ENCODE measurements around the gene RNASE4. TPM values are rescaled to one million over a fixed set of nuclear protein-coding genes. Genes with fewer than 3 reads are reported as not detected.

The RNASE4 gene
- total RNA-seq, 1 experiment from 2014 or later, result 3.9 TPM

DNA sequence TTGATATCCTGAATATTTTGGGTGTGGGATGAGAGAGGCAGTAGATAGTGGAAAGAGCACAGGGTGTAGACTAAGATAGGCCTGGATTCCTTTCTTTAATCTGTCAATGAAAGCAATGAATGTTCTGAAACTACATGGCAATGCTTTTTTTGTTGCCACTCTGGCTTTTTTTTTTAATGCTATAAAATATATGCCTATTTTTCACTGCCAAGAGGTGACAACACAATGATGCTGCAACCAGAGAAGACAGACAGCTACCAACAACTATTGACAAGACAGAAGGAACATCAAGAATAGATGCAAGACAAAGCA, 13.6 kb downstream of the RNASE4 start:
- ChIA-PET POLR2A (no interaction called here), RAD21 (ENCODE audit: low non-redundant PET in 1 of 2, low total read pairs in 2 of 2, uncharacterized antibody in 2 of 2, unreplicated experiment in 2 of 2) (no interaction called here), CTCF (interaction anchor here (1.0 to 2.2 kb wide), 3 partner anchors 158 to 273 kb away, joined by 4 to 15 read pairs (median 11); no protein-coding TSS in a partner anchor)
- Histone ChIP-seq H3K27ac (ENCODE audit: low read depth, low read length) (no peak overlapping the region), H3K4me2 (ENCODE audit: low read length) (no peak overlapping the region), H2AFZ (ENCODE audit: low read depth, low read length, poor library complexity, severe bottlenecking) (no peak overlapping the region), H3K4me1 (ENCODE audit: control insufficient read depth in 1 of 2, insufficient read depth in 2 of 2, low read length in 2 of 2) (peaks cover 0 to 3% of the 10 kb centered on the region in 2 experiments; a peak in 1 of 4 replicates), H3K27me3 (ENCODE audit: insufficient read depth, low read length) (no peaks in the 10 kb centered on the region), H4K20me1 (ENCODE audit: insufficient read depth) (no peaks in the 10 kb centered on the region), H3K9ac (ENCODE audit: low read length) (no peak overlapping the region), H3K79me2 (ENCODE audit: insufficient read depth, low read length) (no peaks in the 10 kb centered on the region), H3K4me3 (replicated peaks in 1 of 2; ENCODE audit: low read depth in 1 of 2, low read length in 2 of 2) (no peak overlapping the region), H3K9me2 (ENCODE audit: insufficient read depth) (no peaks in the 10 kb centered on the region), H3K9me3 (ENCODE audit: control insufficient read depth in 1 of 2, insufficient read depth in 1 of 2, low read depth in 1 of 2, low read length in 2 of 2) (no peaks in the 10 kb centered on the region), H3K36me3 (ENCODE audit: control insufficient read depth in 1 of 2, insufficient read depth in 2 of 2, low read length in 2 of 2) (no peaks in the 10 kb centered on the region)
- ATAC-seq (no peak), DNase-seq (ENCODE audit: low read depth, low spot score) (no peak)
- intact Hi-C loops (cut with micrococcal nuclease), result no loop called here
- TF ChIP-seq ZNF274 (IDR thresholded peaks at IDR 0.05; ENCODE audit: low read depth, low read length) (no peak), ELF1 (IDR thresholded peaks at IDR 0.05; ENCODE audit: borderline replicate concordance, low read depth) (no peak), JUND (IDR thresholded peaks at IDR 0.05) (no peak), RAD21 (IDR thresholded peaks at IDR 0.05; ENCODE audit: low read depth) (no peak), MAX (IDR thresholded peaks at IDR 0.05) (no peak)
- BruUV-seq (replicated peaks), result no TSS peak

DNA sequence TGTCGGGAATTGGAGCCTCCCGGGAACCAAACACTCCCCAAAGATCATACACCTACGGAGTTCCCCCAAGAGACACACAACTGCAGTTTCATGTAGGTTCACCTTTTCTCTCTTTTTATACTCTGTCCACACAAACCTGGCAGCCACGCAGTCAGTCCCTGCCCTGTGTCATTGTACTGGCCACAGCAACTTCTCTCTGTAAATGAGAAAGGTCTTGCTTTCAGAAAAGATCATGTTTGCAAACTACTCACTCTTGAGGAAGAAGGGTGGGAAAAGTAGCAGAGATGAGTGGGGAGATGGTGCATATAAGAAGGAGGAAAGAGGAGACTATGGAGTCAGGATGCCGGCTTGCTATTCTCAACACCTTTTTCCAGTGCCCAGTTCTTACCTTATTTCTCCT, 14.6 kb downstream of the RNASE4 start:
- TF ChIP-seq FOSL1 (IDR thresholded peaks at IDR 0.05; ENCODE audit: low read depth) (no peak), ZNF274 (IDR thresholded peaks at IDR 0.05; ENCODE audit: low read depth, low read length) (no peak)
- H3K4me2 ChIP-seq (ENCODE audit: low read length), result no peak overlapping the region
- no peaks in the 10 kb centered on the region for H3K27me3 ChIP-seq (ENCODE audit: insufficient read depth, low read length)
- POLR2A ChIA-PET, result no interaction called here
- H3K36me3 ChIP-seq (ENCODE audit: control insufficient read depth in 1 of 2, insufficient read depth in 2 of 2, low read length in 2 of 2), result no peaks in the 10 kb centered on the region
- H3K27ac ChIP-seq (ENCODE audit: low read depth, low read length), result no peak overlapping the region
- no peak overlapping the region for H2AFZ ChIP-seq (ENCODE audit: low read depth, low read length, poor library complexity, severe bottlenecking)
- no peaks in the 10 kb centered on the region for H3K79me2 ChIP-seq (ENCODE audit: insufficient read depth, low read length)
- H3K9ac ChIP-seq (ENCODE audit: low read length), result no peak overlapping the region
- no peak for ATAC-seq
- no peak for DNase-seq (ENCODE audit: low read depth, low spot score)
- H4K20me1 ChIP-seq (ENCODE audit: insufficient read depth), result no peaks in the 10 kb centered on the region
- CTCF ChIA-PET, result interaction anchor here (1.0 to 2.2 kb wide), 3 partner anchors 157 to 272 kb away, joined by 4 to 15 read pairs (median 11); no protein-coding TSS in a partner anchor
- no TSS peak for BruUV-seq (replicated peaks)
- no peaks in the 10 kb centered on the region for H3K9me3 ChIP-seq (ENCODE audit: control insufficient read depth in 1 of 2, insufficient read depth in 1 of 2, low read depth in 1 of 2, low read length in 2 of 2)
- intact Hi-C loops (cut with micrococcal nuclease), result no loop called here
- RAD21 ChIA-PET (ENCODE audit: low non-redundant PET in 1 of 2, low total read pairs in 2 of 2, uncharacterized antibody in 2 of 2, unreplicated experiment in 2 of 2), result no interaction called here
- no peak overlapping the region for H3K4me3 ChIP-seq (replicated peaks in 1 of 2; ENCODE audit: low read depth in 1 of 2, low read length in 2 of 2)
- H3K4me1 ChIP-seq (ENCODE audit: control insufficient read depth in 1 of 2, insufficient read depth in 2 of 2, low read length in 2 of 2), result peaks cover 0 to 3% of the 10 kb centered on the region in 2 experiments; a peak in 1 of 4 replicates
- H3K9me2 ChIP-seq (ENCODE audit: insufficient read depth), result no peaks in the 10 kb centered on the region
